ENCODE data around the gene ABI1.

Gene ABI1

GRCh38 chr10:26854524-26854923 lies 6.2 kb downstream of the ABI1 start:
- no peak for DNase-seq (ENCODE audit: low spot score)

DNA sequence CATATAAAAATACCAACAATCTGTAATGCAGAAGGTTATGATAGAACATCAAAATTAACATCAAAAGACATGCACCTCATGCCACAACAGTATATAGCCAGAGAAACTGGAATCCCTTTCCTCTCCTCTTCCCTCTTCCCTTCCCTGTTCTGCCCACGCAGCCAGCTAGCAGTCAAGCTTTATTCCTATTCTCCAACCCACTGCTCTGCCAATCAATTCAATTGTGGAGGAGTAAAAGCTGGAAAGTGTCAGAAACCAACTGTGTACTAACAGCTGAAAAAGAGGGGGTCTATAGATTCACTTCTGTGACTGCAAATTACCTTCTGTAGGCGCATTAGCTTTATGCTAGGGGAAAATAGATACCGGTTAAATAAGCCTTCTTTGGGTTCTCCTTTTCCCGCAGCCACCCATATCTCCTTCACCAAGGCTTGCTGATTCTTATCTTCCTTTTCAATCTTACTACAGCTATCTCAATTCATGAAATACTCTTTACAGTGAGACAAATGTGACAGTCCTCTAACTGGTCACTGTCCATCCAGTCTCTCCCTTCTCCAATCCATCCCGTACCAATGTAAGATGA lies 16.3 kb downstream of the ABI1 start:
- no peak for DNase-seq (ENCODE audit: low spot score)

GRCh38 chr10:26843736-26844135 lies 17.0 kb downstream of the ABI1 start:
- DNase-seq (ENCODE audit: low spot score) = no peak

- DNase-seq (ENCODE audit: low spot score) = no peak
Observed at GRCh38 chr10:26841733-26842317, 18.9 kb downstream of the ABI1 start.

GRCh38 chr10:26840938-26841732 lies 19.6 kb downstream of the ABI1 start:
- DNase-seq (ENCODE audit: low spot score) = no peak

DNA sequence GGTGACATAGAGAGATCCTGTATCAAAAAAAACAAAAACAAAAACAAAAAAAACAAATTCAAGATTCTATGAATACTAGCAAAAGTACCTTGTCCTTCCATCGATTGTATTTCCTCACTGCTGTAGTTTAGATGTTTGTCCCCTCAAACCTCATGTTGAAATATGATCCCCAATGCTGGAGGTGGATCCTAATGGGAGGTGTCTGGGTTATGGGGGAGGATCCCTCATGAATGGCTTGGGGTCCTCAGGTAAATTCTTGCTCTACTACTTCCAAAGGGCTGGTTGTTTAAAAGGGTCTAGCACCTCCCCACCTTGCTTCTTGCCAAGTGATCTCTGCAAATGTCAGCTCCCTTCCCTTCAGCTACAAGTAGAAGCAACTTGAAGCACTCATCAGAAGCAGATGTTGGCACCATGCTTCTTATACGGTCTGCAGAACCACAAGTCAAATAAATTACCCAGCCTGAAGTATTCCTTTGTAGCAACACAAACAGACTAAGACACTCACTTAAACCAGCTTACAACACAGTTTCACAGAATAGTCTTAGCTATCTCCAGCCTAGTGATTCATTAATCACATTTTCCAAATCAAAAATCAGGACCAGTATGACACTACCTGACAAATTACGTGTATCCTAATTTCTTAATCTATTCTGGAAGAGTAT lies 20.7 kb downstream of the ABI1 start:
- DNase-seq (ENCODE audit: low spot score) = no peak

DNA sequence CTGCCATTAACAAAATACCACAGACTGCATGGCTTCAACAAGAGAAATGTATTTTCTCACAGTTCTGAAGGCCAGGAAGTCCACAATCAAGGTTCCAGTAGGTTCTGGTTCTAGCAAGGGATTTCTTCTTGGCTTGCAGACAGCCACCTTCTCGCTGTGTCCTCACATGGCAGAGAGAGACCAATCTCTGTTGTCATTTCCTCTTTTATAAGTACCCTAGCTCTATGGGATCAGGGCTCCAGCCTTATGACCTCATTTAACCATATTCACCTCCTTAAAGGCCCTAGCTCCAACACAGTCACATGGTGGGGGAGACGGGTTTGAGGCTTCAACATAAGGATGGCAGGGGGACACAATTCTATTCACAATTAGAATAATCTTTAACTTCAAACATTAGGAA lies 23.6 kb downstream of the ABI1 start:
- DNase-seq (ENCODE audit: low spot score) = no peak

GRCh38 chr10:26835025-26835424 lies 25.7 kb downstream of the ABI1 start:
- DNase-seq (ENCODE audit: low spot score) = no peak

DNA sequence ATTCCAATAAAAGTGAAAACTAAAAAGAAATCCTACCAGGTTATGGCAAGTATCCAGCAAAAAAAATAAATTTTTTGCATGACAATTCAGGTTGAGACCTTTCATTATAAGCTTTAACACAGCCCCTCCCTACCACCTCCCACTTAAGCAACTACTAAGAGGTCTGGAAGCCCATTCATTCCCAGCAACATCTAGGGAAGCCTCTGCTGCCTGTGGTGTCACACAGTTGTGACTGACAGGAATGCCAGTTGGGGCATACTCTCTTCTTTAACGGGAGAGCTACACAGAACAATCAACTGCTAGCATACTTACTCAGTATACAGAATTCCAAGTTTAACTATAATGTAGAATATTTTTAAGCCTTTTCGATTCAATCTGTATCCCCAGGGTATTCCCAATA lies 27.8 kb downstream of the ABI1 start:
- DNase-seq (ENCODE audit: low spot score) = no peak

DNA sequence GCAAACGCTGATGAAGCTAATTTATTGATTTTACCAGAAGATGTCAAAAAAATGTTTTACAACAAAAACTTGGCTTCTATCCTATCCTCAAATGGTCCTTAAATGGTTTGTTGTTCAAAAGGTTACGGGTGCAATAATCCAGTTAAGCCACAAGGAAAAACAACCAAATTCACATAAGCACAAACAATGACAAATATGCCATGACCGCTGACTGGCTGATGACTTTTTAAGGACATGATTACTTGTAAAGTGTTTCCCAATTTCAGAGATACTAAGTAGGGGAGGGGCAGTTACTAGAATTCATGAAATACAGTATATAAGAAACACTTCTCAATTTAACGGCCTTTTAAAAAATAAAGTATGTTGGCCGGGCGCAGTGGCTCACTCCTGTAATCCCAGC lies 28.8 kb downstream of the ABI1 start:
- DNase-seq (ENCODE audit: low spot score) = no peak

DNA sequence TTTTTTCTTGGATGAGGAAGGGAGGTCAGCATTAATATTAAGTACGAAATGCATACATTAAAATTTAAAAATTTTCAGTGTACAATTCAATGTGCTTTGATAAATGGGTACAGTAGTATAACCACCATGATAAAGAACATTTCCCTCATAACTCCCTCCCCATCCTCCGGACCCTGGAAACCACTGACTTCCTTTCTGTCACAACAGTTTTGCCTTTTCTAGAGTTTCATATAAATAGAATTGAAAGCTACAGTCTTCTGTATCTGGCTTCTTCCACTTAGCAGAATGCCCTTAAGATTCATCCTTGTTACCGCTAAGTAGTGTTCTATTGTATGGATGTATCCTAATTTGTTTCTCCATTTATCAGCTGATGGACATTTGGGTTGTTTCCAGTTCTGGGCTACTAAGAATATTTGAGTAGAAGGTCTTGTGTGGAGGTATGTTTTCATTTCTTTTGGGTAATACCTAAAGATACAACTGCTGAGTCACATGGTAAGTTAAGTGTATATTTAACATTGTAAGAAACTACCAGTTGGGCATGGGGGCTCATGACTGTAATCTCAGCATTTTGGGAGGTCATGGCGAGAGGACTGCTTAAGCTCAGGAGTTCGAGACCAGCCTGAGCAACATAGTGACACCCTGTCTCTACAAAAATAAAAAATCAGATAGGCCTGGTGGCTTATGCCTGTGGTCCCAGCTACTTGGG lies 30.8 kb downstream of the ABI1 start:
- no peak for DNase-seq (ENCODE audit: low spot score)

- DNase-seq (ENCODE audit: low spot score) = no peak
Observed at GRCh38 chr10:26824015-26824690, 36.6 kb downstream of the ABI1 start.

- DNase-seq (ENCODE audit: low spot score) = no peak
Observed at GRCh38 chr10:26821699-26822570, 38.8 kb downstream of the ABI1 start.

- DNase-seq (ENCODE audit: low spot score) = no peak
Observed at GRCh38 chr10:26815500-26815899, 45.3 kb downstream of the ABI1 start.

DNA sequence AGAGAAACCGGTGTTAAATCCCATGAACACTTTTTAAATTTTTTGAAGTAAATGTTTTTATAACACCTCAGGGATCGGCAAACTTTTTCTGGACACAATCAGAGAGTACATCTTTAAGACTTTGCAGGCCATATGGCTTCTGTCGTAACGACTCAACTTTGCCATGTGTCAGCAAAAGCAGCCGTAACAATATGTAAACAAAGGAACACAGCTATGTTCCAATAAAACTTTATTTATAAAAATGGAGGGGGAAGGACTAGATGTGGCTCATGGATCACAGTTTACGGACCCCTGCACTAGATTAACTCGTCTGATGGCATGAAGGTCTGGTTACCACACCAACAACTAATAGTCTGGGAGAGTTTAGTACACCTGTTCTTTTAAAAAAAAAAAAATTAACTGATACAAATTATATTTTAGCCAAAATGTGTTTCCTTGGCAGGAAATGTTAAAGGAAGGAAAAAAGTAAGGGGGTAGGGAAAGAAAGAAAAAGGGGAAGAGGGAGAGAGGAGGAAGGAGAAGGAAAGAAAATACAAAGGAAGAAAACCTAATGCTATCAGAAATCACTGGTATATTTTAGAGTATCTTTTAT lies 50.2 kb downstream of the ABI1 start:
- no peak for DNase-seq (ENCODE audit: low spot score)

- no peak for DNase-seq (ENCODE audit: low spot score)
Observed at GRCh38 chr10:26809973-26810372, 50.8 kb downstream of the ABI1 start.

DNA sequence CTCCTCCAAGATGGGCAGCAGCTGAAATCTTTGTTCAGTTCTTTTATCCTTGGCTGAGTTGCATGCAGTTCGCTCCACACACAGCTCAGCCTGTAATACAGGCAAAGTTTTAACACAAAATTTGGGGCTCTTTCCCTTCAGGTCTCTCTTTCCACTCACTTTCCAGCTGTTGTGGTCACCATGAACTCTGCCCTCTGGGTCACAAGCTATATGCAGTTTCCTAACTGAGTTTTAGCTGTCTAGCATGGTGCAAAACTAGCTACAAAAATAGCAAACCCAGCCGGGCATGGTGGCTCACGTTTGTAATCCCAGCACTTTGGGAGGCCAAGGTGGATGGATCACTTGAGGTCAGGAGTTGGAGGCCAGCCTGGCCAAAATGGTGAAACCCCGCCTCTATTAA lies 53.2 kb downstream of the ABI1 start:
- no peak for DNase-seq (ENCODE audit: low spot score)

DNA sequence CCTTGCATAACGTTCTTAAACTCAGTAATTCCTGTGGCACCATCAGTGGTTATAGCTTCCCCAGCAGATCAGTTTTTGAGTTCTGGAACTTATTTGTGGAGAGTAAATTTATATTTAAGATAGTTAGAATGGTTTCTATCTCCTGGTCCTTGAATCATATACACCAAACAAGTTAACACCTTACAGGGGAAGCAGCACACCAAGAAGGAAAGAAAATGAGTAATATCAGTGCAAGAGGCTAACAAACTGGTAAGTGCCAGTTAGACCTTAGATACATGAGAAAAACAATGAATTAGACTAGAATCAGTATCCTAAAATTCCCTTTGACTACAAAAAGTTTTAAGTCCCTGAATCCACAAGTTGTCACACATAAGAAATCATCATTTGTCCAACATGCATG lies 54.2 kb downstream of the ABI1 start:
- DNase-seq (ENCODE audit: low spot score) = no peak

DNA sequence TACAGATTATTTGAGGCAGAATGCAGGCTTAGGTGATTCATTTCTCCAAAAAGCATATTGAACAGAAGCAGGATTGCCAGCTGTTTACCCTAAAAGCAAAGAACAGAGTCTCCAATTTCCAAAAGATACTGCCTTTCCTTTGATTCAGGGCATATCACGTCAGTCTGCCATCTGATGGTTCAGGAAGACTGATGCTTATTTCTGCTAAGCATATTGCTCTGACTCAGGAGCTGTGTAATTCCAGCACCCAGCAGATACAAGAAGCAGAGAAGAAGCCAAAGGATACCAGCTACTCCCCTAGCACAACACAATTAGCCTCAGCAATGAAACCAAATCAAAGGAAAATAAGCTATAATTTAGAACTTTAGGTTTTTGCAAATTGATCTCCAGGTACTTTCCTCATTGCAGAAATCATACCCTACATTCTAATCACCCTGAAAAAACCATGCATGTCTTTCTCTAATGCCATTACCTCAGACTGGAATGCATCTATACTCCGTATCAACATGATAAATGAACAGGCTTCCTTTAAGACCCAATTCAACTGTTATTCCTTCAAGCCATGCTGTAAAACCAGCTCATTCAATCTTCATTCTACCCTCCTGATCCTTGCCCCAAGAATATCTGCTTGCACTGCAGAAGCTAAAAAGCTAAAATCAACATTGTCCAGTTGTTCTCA lies 55.1 kb downstream of the ABI1 start:
- no peak for DNase-seq (ENCODE audit: low spot score)

Measured in HuH-7 (cell line).